Right lobe of liver (tissue), 6 donors: ENCODE results near the gene RFX3. TPM values are rescaled to one million over a fixed set of nuclear protein-coding genes. Genes with fewer than 3 reads are reported as not detected.

Experiments used
- ATAC-seq, 4 donors: fragments of 200-7000 bp; cut with Tn5 transposase; one replicate each; pipeline ENCODE4 v1.9.1; 2020; ENCODE audit warnings: mild to moderate bottlenecking in 4 of 4, moderate library complexity in 4 of 4
- DNase-seq, 3 donors: peaks; one replicate each; pipeline ENCODE4 v3.0.0-alpha.2; 2020
- H3K27ac ChIP-seq, 3 donors: fragments of 200-600 bp; one replicate each; pipeline ENCODE4 v1.8.0; 2022
- H3K27me3 ChIP-seq, 2 donors: fragments of 200-600 bp; one replicate each; pipeline ENCODE4 v1.8.0; 2022
- H3K36me3 ChIP-seq, 4 donors: fragments of 200-600 bp; sonication (generic) in 1 of 4; one replicate each; pipeline versions ENCODE4 v1.5.1 to v1.8.0; 2017 to 2022; ENCODE audit warnings: control low read depth in 1 of 4
- H3K4me1 ChIP-seq, 4 donors: fragments of 200-600 bp; sonication (generic) in 1 of 4; one replicate each; pipeline versions ENCODE4 v1.5.1 to v1.8.0; 2017 to 2022; ENCODE audit warnings: control low read depth in 1 of 4
- H3K4me3 ChIP-seq, 3 donors: fragments of 200-600 bp; one replicate each; pipeline ENCODE4 v1.8.0; 2022
- H3K9me3 ChIP-seq, 4 donors: fragments of 200-600 bp; sonication (generic) in 1 of 4; one replicate each; pipeline versions ENCODE4 v1.5.1 to v1.8.0; 2017 to 2022; ENCODE audit warnings: control low read depth in 1 of 4
- CTCF ChIP-seq, 4 donors: fragments of 200-600 bp in 3 of 4; fragments of 450-650 bp in 1 of 4; IDR thresholded peaks; one replicate each; pipeline versions ENCODE4 v1.5.1 to v1.8.0; 2016 to 2022; ENCODE audit warnings: antibody characterized with exemption in 4 of 4, mild to moderate bottlenecking in 2 of 4
- POLR2A ChIP-seq: fragments of 450-650 bp; IDR thresholded peaks from one replicate; pipeline ENCODE4 v1.6.1; 2017; ENCODE audit warnings: antibody characterized with exemption, mild to moderate bottlenecking
- WGBS: methylation state at CpG from one replicate; pipeline ENCODE4 v1.1.6; 2018; ENCODE audit warnings: low coverage, low lambda C conversion rate; ENCODE audit not compliant: insufficient coverage; ENCODE audit errors: missing lambda C conversion rate; 5-methylcytosine and 5-hydroxymethylcytosine counted together
- intact Hi-C, 2 donors: fragments of 100-400 bp; cut with DNase I; formaldehyde crosslinking; loops; one replicate each; pipeline versions ENCODE4 v1.11.2 to v1.14.1; 2022
- total RNA-seq, 6 experiments: library from RNA; depleted of rRNA in 2 of 6; stranded (reverse); fragments of >200 nt in 2 of 6; fragmentation: NEBNext Ultra II Directional in 3 of 6; extraction: Animal tissue kit (Norgen Biotek cat#: 25700) in 3 of 6; gene quantifications; one replicate each; pipeline versions ENCODE4 v1.1.0 to v1.2.4, GENCODE V29; 2016 to 2023
- donor health status: DM: no; HTN: yes; CAD: no.
- donor health status: DM: no; HTN: no; CAD: no.
- donor health status: DM: no; HTN: no; CAD: no.
- donor health status: DM: no; HTN: yes; CAD: no.
- donor health status: DM: no; HTN: yes; CAD: no.

The RFX3 gene
- total RNA-seq, 6 experiments from 2014 or later: 1.4 to 2.5 (median 1.8) TPM

DNA sequence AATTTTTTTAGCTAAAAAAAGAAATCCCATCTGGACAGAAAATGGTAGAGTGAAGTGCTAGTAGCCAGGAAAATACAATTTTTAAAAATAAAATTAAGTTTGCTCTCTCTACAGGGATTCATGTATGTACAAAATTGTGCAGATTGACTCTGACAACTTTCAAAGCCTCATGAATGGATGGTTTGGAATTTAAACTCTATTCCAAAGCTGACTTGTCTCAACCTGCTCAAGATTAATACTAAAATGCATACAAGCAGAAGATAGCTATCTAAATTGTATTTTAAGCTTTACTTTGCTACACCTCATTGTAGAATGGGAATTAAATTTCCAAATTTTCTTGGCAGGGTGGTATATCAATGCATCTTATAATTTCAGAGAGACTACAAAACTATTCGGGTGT, 257.6 kb downstream of the RFX3 start:
- Histone ChIP-seq H3K27ac (no peak overlapping the region), H3K36me3 (no peaks in the 10 kb centered on the region), H3K9me3 (no peaks in the 10 kb centered on the region), H3K27me3 (no peaks in the 10 kb centered on the region), H3K4me3 (no peak overlapping the region), H3K4me1 (no peaks in the 10 kb centered on the region)
- no peak for TF ChIP-seq CTCF (IDR thresholded peaks at IDR 0.05)
- no peak for TF ChIP-seq POLR2A
- WGBS: 78% methylated on average over 1 of the region's 1 CpG
- DNase-seq (no peak), ATAC-seq (no peak)
- intact Hi-C loops: no loop called here

GRCh38 chr9:3263698-3264097, 262.1 kb downstream of the RFX3 start:
- DNase-seq (no peak), ATAC-seq (no peak)
- H3K4me3 ChIP-seq: no peak overlapping the region
- no peaks in the 10 kb centered on the region for H3K36me3 ChIP-seq
- intact Hi-C loops: no loop called here
- no peaks in the 10 kb centered on the region for H3K9me3 ChIP-seq
- 100% methylated on average over 3 of the region's 3 CpGs for WGBS
- TF ChIP-seq POLR2A (no peak), CTCF (IDR thresholded peaks at IDR 0.05) (no peak)
- no peak overlapping the region for H3K27ac ChIP-seq
- no peaks in the 10 kb centered on the region for H3K4me1 ChIP-seq
- H3K27me3 ChIP-seq: no peaks in the 10 kb centered on the region

GRCh38 chr9:3262826-3263529, 262.8 kb downstream of the RFX3 start:
- Histone ChIP-seq H3K4me1 (no peaks in the 10 kb centered on the region), H3K4me3 (no peak overlapping the region), H3K36me3 (no peaks in the 10 kb centered on the region), H3K9me3 (no peaks in the 10 kb centered on the region), H3K27me3 (no peaks in the 10 kb centered on the region), H3K27ac (no peak overlapping the region)
- DNase-seq (no peak), ATAC-seq (no peak)
- 87% methylated on average over 9 of the region's 10 CpGs for WGBS
- TF ChIP-seq POLR2A (no peak), CTCF (IDR thresholded peaks at IDR 0.05) (no peak)
- intact Hi-C loops: no loop called here

DNA sequence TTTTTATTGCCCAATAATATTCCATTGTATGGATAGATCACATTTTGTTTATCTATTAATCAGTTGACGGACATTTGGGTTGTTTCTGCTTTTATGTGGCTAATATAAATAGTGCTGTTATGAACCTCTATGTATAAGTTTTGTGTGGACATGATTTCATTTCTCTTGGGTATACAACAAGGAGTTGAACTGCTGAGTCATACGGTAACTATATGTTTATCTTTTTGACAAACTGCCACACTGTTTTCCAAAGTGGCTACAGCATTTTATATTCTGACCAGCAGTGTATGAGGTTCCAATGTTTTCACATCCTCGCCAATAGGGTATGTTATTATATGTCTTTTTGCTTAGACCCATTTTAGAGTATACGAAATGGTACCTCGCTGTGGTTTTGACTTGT, 264.3 kb downstream of the RFX3 start:
- ATAC-seq: no peak

More for the DNA sequence above, 264.3 kb downstream of the RFX3 start:
- intact Hi-C loops: no loop called here
- H3K4me1 ChIP-seq: no peaks in the 10 kb centered on the region
- no peak overlapping the region for H3K27ac ChIP-seq
- no peak overlapping the region for H3K4me3 ChIP-seq
- no peaks in the 10 kb centered on the region for H3K36me3 ChIP-seq
- WGBS: 90% methylated on average over 5 of the region's 5 CpGs
- TF ChIP-seq POLR2A (no peak), CTCF (IDR thresholded peaks at IDR 0.05) (no peak)
- no peaks in the 10 kb centered on the region for H3K9me3 ChIP-seq
- no peak for DNase-seq
- H3K27me3 ChIP-seq: no peaks in the 10 kb centered on the region
